IPS-20b (cell line): ENCODE data around the gene DNAJB5.
"Not testable (repeated sequence)": the region's sequence is repeated elsewhere in the genome, so short reads cannot be mapped to it uniquely, and the experiment has no call there.

Experiments used
- H3K27ac ChIP-seq: one replicate; pipeline ENCODE4 v1.5.1; 2013; ENCODE audit warnings: low read length
- H3K27me3 ChIP-seq: 2 replicates; pipeline ENCODE4 v1.6.1; 2013; ENCODE audit warnings: mild to moderate bottlenecking, low read length, inconsistent platforms; ENCODE audit not compliant: insufficient read depth
- H3K36me3 ChIP-seq: 2 replicates; pipeline ENCODE4 v1.6.1; 2013; ENCODE audit warnings: low read depth, mild to moderate bottlenecking, inconsistent platforms, low read length, moderate library complexity; ENCODE audit not compliant: insufficient read depth
- H3K4me1 ChIP-seq: 2 replicates; pipeline ENCODE4 v1.6.1; 2013; ENCODE audit warnings: mild to moderate bottlenecking, control low read depth, inconsistent platforms, low read length, moderate library complexity; ENCODE audit not compliant: insufficient read depth
- H3K4me3 ChIP-seq: 2 replicates; pipeline ENCODE4 v1.5.1; 2013; ENCODE audit warnings: mild to moderate bottlenecking, low read length, inconsistent platforms
- H3K9ac ChIP-seq: 2 replicates; pipeline ENCODE4 v1.6.1; 2013; ENCODE audit warnings: low read depth, mild to moderate bottlenecking, inconsistent platforms, low read length, moderate library complexity
- H3K9me3 ChIP-seq: 2 replicates; pipeline ENCODE4 v1.6.1; 2013; ENCODE audit warnings: mild to moderate bottlenecking, low read depth, low read length, inconsistent platforms; ENCODE audit not compliant: insufficient read depth

Gene DNAJB5

DNA sequence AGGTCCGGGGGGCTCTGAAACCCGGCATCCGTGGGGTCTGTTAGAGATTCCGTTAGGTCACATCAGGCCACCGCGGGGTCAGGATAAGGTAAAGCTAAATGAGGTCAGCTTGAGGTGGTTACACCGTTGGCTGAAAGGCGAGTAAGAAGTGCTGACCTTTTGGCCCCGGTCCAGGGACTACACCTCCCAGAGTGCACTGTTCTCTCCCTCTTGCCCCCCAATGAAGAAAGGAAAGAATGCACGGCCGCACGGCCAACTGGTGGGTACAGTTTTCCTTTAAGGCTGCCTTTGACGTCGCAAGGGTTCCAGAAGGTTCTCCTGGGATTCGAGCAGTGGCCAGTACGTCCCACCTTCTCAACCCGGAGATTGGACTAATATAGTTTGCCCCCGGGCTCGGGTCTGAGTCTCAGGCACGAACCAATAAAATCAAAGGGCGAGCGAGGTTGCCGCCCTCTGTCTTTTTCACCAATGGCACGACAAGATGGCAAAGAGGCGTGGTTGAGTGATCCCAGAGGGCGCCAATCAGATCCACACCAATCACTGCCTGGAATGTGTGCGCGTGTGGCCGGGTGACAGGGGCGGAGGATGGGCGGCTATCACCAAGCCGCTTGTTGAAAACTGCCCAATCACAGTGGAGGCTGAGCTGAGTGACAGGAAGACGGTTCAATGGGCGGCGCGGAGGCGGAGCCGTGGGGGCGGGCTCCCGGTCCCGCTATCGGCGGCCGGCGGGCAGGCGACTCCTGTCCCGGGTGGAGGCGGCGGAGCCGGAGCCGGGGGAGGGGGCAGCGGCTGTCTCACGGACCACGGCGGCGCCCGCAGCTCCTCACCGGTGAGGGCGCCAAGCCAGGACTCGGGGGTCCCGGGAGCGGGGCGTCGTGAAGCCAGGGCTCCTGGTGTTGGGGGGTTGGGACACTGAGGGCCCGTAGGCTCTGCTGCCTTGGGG lies at the start of gene DNAJB5:
DNAJB5 (plus strand) TSS at position 743 of the 943 bp plus-strand sequence. CDS start 886 bp downstream, outside the sequence.
- Histone ChIP-seq H3K36me3 (peaks cover 19% of the 10 kb centered on the region; the same call in 1 of the 2 replicates), H3K27me3 (no peaks in the 10 kb centered on the region), H3K27ac (peak within 1 kb of the TSS; percentile 97), H3K9ac (peak within 1 kb of the TSS; percentile 90), H3K9me3 (no peaks in the 10 kb centered on the region), H3K4me1 (peaks cover 25% of the 10 kb centered on the region), H3K4me3 (peak within 1 kb of the TSS; percentile 91)

DNA sequence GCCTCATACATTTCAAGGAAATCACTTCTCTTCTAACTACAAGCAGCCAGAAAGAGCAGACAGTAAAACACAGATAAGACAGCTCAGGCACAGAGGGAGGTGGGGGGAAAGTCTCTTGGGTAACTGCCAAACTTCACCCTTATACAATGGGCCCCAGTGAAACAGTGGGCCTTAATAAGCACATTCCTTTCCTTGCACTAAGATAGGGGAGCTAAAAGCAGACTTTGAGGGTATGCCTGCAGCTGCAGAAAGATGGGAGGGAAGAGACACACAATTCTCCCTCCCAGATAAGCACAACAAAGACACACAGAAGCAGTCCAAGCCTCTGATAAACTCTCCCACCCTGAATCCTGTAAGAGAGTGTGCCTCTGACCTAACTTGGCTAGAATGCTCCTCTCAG lies 49.6 kb upstream of the DNAJB5 start:
- not testable (repeated sequence) for H3K27me3 ChIP-seq

DNA sequence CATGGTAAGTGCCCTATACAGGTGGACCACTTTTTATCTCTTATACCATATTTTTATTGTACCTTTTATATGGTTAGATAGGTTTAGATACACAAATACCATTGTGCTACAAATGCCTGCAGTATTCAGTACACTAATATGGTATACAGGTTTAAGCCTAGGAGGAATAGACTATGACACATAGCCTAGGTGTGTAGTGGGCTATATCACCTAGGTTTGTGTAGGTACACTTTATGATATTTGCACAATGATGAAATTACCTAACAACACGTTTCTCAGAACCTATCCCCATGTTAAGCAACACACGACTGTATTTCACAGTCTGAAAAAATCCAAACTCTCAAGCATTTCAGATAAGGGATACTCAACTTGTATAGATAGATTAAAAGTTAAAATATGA lies 41.1 kb upstream of the DNAJB5 start:
- H3K27me3 ChIP-seq = no peaks in the 10 kb centered on the region
- H3K27ac ChIP-seq = no peak overlapping the region
- H3K9me3 ChIP-seq = no peaks in the 10 kb centered on the region
- no peak overlapping the region for H3K9ac ChIP-seq
- H3K4me1 ChIP-seq = no peaks in the 10 kb centered on the region
- H3K4me3 ChIP-seq = no peak overlapping the region
- no peaks in the 10 kb centered on the region for H3K36me3 ChIP-seq

More for the DNA sequence above, 49.6 kb upstream of the DNAJB5 start:
- H3K9me3 ChIP-seq, H3K9ac ChIP-seq, H3K36me3 ChIP-seq, H3K4me3 ChIP-seq, H3K4me1 ChIP-seq, H3K27ac ChIP-seq: not testable (repeated sequence)

DNA sequence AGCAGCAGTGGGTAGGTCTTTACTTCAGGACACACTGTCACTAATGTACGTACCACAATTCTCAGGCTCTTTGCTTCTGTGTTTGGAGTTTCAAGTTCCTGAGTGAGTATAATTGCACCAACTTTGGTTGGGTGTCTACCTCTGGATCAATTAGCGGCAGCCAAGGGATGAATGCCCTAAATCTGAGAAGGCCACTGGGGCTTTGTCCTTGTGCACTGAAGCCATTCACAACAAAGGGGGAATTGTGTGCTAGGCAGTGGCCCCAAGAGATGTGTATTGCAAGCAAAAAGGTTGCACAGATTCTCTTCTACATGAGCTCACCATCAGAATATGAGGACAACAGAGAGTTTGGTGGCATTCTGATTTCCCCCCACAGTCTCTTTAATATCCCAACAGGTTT lies 35.3 kb upstream of the DNAJB5 start:
- Histone ChIP-seq H3K36me3 (no peaks in the 10 kb centered on the region), H3K4me3 (no peak overlapping the region), H3K9me3 (no peaks in the 10 kb centered on the region), H3K27me3 (peaks cover 34% of the 10 kb centered on the region), H3K4me1 (no peaks in the 10 kb centered on the region), H3K27ac (no peak overlapping the region), H3K9ac (no peak overlapping the region)

DNA sequence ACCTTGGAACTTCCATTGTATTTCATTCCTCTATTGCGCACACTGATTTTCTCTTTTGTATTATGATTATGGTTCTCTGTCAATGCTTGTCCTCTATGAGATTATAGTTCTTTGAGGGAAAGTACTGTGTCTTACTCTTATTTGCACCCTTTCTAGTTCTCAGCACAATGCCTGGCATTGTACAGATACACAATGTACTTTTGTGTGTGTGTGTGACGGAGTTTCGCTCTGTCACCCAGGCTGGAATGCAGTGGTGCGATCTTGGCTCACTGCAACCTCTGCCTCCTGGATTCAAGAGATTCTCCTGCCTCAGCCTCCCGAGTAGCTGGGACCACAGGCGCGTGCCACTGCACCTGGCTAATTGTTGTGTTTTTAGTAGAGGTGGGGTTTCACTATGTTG lies 33.5 kb upstream of the DNAJB5 start:
- not testable (repeated sequence) for H3K36me3 ChIP-seq, H3K9ac ChIP-seq, H3K4me1 ChIP-seq, H3K9me3 ChIP-seq, H3K27ac ChIP-seq, H3K4me3 ChIP-seq
- peaks cover 51% of the 10 kb centered on the region for H3K27me3 ChIP-seq

DNA sequence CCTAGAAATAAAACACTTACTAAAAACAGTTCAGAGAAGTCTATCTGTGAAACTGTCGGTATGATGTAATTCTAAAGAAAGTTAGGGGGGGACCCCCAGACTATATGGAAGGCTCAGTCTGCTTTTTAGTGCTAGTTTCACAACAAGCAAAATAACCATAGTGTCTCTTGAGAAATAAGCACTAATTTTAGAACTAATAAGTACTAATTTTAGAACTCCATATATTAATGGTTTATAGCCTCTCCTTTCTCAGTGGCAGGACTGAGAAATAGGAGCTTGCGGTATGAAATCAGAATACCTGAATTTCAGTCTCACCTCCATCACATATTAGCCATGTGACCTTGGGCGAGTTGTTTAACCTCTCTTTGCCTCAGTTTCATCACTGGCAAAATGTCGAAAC lies 32.9 kb upstream of the DNAJB5 start:
- Histone ChIP-seq H3K36me3 (no peaks in the 10 kb centered on the region), H3K9ac (no peak overlapping the region), H3K27me3 (peaks cover 57% of the 10 kb centered on the region), H3K4me3 (no peak overlapping the region), H3K27ac (no peak overlapping the region), H3K9me3 (no peaks in the 10 kb centered on the region), H3K4me1 (0 out of 2 replicates have a peak, but pooled peaks cover 2% of the 10 kb centered on the region)

DNA sequence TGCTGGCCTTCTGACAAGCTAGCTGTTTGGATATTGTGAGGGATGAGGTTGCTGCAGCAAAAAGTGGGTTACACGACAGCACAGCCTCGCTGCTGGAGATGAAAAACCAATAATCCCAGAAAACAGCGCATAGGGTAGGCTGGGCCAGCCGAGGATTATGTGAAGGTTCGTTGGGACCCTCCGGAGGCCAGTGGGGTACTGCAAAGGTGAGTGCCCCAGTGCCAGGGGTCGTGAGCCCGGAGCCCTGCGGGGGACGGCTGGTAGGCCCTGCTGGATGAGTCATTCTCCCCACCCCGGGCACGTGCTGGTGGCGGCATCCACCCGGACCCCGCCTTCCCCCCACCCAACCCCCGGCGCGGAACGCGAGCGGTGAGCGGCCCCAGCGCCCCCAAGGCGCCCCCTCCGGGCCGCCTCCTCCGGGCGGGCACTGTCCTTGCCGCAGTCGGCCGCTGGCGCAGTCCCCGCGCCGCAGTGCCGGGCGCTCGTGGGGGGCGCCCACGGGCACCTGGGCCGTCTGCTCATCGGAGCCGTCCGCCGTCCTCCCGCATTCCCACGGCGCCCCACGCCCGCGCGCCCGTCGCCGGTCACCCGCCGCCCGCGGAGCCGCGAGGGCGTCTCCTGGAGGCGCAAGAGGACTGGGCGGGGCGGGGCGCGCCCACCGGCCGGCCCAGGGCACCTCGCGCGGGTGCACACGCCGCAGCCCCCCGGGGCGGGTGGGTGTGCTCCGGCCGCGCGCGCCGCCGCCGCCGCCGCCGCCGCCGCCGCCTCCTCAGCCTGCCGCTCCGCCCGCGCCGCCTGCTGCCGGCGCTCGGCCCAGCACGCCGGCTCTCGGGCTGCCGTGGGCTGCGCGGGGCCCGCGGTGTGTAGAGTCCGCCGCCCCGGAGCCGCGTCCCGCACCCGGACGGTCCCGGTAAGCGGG lies 31.8 kb upstream of the DNAJB5 start, which contains the start of gene PHF24:
PHF24 (plus strand) TSS at position 794 of the 919 bp plus-strand sequence. CDS start 13,014 bp downstream, outside the sequence.
- Histone ChIP-seq H3K9ac (no peak within 1 kb of the TSS), H3K36me3 (no peaks in the 10 kb centered on the region), H3K27ac (no peak within 1 kb of the TSS), H3K27me3 (peaks cover 57% of the 10 kb centered on the region), H3K4me3 (peak within 1 kb of the TSS; percentile 69), H3K4me1 (peaks cover 9% of the 10 kb centered on the region), H3K9me3 (no peaks in the 10 kb centered on the region)

DNA sequence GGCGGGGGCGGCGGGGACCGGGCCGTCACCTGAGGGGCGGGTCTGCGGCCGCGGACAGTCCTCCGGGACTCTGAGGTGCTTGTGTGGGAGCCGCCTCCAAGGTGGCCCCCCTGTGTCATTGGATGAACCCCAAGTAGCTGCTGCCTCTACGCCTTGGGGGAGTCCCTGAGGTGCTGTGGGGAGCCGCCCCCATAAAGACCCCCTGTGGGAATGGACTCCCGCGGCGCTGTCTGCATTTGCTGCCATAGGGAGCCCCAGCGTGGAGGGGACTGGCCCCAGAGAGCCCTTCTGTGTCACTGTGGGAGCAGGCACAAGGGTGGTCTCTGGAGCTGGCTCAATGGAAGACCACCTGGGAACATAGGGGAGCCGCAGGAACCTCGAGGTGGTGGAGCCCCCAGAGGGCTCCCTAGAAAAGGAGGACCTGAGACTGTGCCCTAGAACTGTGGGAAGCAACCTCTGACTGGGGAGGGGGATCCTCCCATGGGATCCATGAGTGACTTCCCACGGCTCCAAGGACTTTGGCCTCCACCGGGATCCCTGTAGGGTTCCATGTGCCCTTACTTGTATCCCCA lies 31.0 kb upstream of the DNAJB5 start:
- Histone ChIP-seq H3K27me3 (peaks cover 57% of the 10 kb centered on the region), H3K4me1 (peaks cover 15% of the 10 kb centered on the region), H3K4me3 (peak overlapping the region; percentile 52; the same call in 1 of the 2 replicates), H3K27ac (no peak overlapping the region), H3K9ac (no peak overlapping the region), H3K36me3 (no peaks in the 10 kb centered on the region), H3K9me3 (no peaks in the 10 kb centered on the region)

DNA sequence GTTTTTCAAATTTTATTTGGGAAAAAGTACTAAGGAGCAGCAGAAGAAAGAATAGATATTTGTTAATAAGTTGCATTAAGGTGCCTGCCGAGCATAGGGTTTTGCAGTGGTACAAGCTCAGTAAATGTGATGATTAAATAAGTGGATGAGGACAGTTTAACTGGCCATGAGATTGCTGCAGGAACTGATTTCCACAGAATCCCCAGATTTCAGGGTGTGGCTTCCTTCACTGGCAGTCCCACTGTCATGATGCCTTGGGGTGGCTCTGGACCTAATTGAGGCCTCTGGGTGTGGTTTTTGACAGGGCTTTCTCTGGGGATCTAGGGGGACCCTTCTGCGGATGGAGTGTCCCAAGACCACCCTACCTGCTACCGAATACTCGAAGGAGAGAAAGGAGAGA lies 30.1 kb upstream of the DNAJB5 start:
- Histone ChIP-seq H3K27me3 (peaks cover 57% of the 10 kb centered on the region), H3K9me3 (no peaks in the 10 kb centered on the region), H3K4me1 (peaks cover 15% of the 10 kb centered on the region), H3K9ac (no peak overlapping the region), H3K36me3 (no peaks in the 10 kb centered on the region), H3K4me3 (no peak overlapping the region), H3K27ac (no peak overlapping the region)

DNA sequence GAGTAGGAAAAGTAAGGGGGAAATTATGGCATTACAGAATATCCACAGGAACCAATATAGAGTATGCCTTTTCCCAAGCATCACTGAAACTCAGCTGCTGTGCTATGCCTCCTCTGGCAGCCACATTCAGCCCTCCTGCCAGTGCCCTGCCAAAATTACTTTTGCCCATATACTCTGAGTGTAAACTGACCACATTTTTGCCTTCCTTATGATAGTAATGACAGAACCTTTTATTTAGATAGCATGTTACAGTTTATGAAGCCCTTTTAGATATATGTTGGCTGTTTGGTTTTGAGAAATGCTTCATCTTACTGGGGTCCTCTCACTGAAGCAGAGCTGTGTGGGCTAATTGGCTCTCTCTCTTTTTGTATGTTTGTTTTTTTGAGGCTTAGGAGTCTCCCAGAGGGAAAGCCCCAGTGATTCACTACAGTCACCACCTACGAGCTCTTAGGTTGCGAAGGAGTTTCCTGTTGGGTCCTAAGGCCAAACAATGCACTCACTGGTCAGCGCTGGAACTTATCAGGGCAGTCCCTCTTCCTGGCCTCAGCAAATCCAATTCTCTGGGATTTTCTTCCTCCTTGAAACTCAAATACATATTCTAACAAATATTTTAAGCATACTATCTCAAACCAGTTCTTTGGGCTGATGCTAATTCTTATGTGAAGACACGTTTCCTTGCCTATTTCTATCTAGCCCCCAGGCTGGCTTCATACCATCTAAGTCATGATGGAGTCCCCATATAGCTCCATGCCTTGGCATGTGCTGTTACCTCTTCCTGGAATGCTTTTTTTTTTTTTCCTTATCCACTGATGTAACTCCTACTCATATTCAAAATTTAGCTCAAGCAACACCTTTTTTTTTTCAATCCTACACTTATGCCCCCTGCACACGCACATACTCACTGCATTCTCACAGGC lies 27.7 kb upstream of the DNAJB5 start:
- Histone ChIP-seq H3K27me3 (peaks cover 43% of the 10 kb centered on the region), H3K9ac (no peak overlapping the region), H3K4me1 (peaks cover 15% of the 10 kb centered on the region), H3K9me3 (no peaks in the 10 kb centered on the region), H3K36me3 (no peaks in the 10 kb centered on the region), H3K27ac (no peak overlapping the region), H3K4me3 (no peak overlapping the region)
